HL-60 (cell line): Measurements from ENCODE around the gene VSTM1.

Source experiments
- DNase-seq, 2 experiments: peaks; one replicate each; pipeline ENCODE4 v3.0.0-alpha.2; 2010 to 2020; ENCODE audit warnings: low read depth in 1 of 2, low spot score in 1 of 2
- H3K27ac ChIP-seq: fragments of 250-450 bp; sonication (Bioruptor Pico); replicated peaks from 2 replicates; pipeline ENCODE4 v1.5.1; 2020; ENCODE audit warnings: mild to moderate bottlenecking, moderate library complexity
- H3K27me3 ChIP-seq: fragments of 250-450 bp; sonication (Bioruptor Pico); 2 replicates; pipeline ENCODE4 v1.5.1; 2021; ENCODE audit warnings: mild to moderate bottlenecking, moderate library complexity; ENCODE audit not compliant: insufficient read depth, poor library complexity, severe bottlenecking
- H3K4me3 ChIP-seq: replicated peaks from 2 replicates; pipeline ENCODE4 v1.5.1; 2011; ENCODE audit warnings: mild to moderate bottlenecking, control low read depth, low read length; ENCODE audit not compliant: insufficient read depth
- GABPA ChIP-seq: IDR thresholded peaks from 2 replicates; pipeline ENCODE4 v1.6.1; 2012; ENCODE audit warnings: low read depth
- POLR2AphosphoS5 ChIP-seq: IDR thresholded peaks from 2 replicates; pipeline ENCODE4 v1.6.1; 2012; ENCODE audit warnings: low read depth
- SPI1 ChIP-seq: IDR thresholded peaks from 2 replicates; pipeline ENCODE4 v1.6.1; 2012; ENCODE audit warnings: low read depth, mild to moderate bottlenecking, borderline replicate concordance
- TF ChIP-seq, protein P1 (sequence below): IDR thresholded peaks from 2 replicates; pipeline ENCODE4 v1.6.1; 2012; ENCODE audit warnings: low read depth; ENCODE audit not compliant: insufficient replicate concordance
- TF ChIP-seq, protein P2 (sequence below): IDR thresholded peaks from one replicate; pipeline ENCODE4 v1.5.1; 2011; ENCODE audit warnings: low read length, control low read depth, inconsistent platforms; ENCODE audit not compliant: insufficient read depth

The VSTM1 gene

DNA sequence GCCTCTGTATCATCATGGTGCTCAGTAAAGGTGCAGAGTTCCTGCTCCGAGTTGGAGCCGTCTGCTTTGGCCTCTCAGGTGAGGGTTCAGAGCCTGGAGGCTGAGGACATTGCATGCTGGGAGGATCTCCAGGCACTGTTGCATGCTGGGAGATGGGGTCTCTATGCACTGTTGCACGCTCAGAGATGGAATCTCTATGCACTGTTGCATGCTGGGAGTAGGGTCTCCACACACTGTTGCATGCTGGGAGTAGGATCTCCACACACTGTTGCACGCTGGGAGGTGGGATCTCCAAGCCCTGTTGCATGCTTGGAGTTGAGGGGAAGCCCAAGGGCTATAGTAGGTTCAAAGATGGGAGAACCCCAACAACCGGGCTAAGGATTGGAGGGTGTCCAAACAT is 64.0 kb downstream of the VSTM1 start:
- no peak overlapping the region for H3K27ac ChIP-seq
- TF ChIP-seq SPI1: no peak
- TF ChIP-seq GABPA: no peak
- no peak for TF ChIP-seq POLR2AphosphoS5
- TF ChIP-seq, protein P1, sequence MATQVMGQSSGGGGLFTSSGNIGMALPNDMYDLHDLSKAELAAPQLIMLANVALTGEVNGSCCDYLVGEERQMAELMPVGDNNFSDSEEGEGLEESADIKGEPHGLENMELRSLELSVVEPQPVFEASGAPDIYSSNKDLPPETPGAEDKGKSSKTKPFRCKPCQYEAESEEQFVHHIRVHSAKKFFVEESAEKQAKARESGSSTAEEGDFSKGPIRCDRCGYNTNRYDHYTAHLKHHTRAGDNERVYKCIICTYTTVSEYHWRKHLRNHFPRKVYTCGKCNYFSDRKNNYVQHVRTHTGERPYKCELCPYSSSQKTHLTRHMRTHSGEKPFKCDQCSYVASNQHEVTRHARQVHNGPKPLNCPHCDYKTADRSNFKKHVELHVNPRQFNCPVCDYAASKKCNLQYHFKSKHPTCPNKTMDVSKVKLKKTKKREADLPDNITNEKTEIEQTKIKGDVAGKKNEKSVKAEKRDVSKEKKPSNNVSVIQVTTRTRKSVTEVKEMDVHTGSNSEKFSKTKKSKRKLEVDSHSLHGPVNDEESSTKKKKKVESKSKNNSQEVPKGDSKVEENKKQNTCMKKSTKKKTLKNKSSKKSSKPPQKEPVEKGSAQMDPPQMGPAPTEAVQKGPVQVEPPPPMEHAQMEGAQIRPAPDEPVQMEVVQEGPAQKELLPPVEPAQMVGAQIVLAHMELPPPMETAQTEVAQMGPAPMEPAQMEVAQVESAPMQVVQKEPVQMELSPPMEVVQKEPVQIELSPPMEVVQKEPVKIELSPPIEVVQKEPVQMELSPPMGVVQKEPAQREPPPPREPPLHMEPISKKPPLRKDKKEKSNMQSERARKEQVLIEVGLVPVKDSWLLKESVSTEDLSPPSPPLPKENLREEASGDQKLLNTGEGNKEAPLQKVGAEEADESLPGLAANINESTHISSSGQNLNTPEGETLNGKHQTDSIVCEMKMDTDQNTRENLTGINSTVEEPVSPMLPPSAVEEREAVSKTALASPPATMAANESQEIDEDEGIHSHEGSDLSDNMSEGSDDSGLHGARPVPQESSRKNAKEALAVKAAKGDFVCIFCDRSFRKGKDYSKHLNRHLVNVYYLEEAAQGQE: no peak
- TF ChIP-seq, protein P2, sequence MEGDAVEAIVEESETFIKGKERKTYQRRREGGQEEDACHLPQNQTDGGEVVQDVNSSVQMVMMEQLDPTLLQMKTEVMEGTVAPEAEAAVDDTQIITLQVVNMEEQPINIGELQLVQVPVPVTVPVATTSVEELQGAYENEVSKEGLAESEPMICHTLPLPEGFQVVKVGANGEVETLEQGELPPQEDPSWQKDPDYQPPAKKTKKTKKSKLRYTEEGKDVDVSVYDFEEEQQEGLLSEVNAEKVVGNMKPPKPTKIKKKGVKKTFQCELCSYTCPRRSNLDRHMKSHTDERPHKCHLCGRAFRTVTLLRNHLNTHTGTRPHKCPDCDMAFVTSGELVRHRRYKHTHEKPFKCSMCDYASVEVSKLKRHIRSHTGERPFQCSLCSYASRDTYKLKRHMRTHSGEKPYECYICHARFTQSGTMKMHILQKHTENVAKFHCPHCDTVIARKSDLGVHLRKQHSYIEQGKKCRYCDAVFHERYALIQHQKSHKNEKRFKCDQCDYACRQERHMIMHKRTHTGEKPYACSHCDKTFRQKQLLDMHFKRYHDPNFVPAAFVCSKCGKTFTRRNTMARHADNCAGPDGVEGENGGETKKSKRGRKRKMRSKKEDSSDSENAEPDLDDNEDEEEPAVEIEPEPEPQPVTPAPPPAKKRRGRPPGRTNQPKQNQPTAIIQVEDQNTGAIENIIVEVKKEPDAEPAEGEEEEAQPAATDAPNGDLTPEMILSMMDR: no peak
- no peaks in the 10 kb centered on the region for H3K27me3 ChIP-seq
- no peak for DNase-seq
- no peak overlapping the region for H3K4me3 ChIP-seq

DNA sequence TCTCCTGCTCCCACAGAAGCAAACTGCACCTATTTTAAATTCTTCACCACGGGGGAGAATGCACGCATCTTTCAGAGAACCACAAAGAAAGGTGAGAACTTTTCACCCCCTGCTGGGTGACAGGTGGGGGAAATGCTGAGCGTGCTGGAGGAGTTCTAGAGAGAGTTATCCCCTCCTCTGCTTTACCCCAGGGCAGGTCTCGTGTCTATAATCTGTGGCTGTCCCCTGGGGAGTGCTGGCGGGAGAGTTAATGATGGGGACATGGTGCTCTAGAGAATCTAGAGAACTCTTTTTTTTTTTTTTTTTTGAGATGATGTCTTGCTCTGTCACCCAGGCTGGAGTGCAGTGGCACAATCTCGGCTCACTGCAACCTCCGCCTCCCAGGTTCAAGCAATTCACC is 65.5 kb downstream of the VSTM1 start:
- Histone ChIP-seq H3K4me3 (no peak overlapping the region), H3K27me3 (peaks cover 3% of the 10 kb centered on the region), H3K27ac (no peak overlapping the region)
- TF ChIP-seq, protein P2: no peak
- TF ChIP-seq SPI1 (no peak), GABPA (no peak), POLR2AphosphoS5 (no peak)
- TF ChIP-seq, protein P1: no peak
- DNase-seq: no peak

DNA sequence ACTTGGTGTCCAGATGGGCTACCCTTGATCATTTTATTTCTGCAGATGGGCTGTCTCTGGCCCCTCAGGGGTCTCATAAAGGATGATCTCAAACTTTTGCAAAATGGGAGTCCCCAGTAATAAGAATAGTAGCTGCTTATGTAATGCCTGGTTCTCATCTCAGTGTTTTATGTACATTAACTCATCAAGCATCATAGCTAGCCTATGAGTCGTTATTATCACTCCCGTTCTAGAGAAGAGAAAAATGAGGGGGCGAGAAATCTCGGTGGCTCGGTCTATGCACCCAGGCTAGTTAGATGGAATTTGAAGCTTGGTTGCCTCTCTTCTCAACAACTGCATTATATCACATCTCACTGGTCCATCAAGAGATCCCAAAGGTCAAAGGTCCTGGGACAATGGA is 68.9 kb downstream of the VSTM1 start:
- no peak for DNase-seq
- H3K27ac ChIP-seq: no peak overlapping the region
- H3K4me3 ChIP-seq: no peak overlapping the region
- TF ChIP-seq, protein P2: no peak
- TF ChIP-seq, protein P1: no peak
- TF ChIP-seq SPI1: no peak
- no peak for TF ChIP-seq POLR2AphosphoS5
- no peak for TF ChIP-seq GABPA
- H3K27me3 ChIP-seq: peaks cover 20% of the 10 kb centered on the region
